Measurements from ENCODE around the gene SAMD14. TPM values are rescaled to one million over a fixed set of nuclear protein-coding genes. Genes with fewer than 3 reads are reported as not detected.

Gene SAMD14
- 2.2 and 3.4 TPM in 2 replicates for total RNA-seq (2022)
- percentile 24 among the genes with signal in this experiment for Bru-seq, nascent RNA
- BruChase-seq, experiment 1, labeled RNA remaining after a 2-hour chase = percentile 25 among the genes with signal in this experiment
- BruChase-seq, experiment 2, labeled RNA remaining after a 6-hour chase = percentile 30 among the genes with signal in this experiment
- long read RNA-seq, partial matches to known transcripts = 0 of 1 reads
- long read RNA-seq, other reads (novel, unspliced or antisense) = 1 of 1 reads

DNA sequence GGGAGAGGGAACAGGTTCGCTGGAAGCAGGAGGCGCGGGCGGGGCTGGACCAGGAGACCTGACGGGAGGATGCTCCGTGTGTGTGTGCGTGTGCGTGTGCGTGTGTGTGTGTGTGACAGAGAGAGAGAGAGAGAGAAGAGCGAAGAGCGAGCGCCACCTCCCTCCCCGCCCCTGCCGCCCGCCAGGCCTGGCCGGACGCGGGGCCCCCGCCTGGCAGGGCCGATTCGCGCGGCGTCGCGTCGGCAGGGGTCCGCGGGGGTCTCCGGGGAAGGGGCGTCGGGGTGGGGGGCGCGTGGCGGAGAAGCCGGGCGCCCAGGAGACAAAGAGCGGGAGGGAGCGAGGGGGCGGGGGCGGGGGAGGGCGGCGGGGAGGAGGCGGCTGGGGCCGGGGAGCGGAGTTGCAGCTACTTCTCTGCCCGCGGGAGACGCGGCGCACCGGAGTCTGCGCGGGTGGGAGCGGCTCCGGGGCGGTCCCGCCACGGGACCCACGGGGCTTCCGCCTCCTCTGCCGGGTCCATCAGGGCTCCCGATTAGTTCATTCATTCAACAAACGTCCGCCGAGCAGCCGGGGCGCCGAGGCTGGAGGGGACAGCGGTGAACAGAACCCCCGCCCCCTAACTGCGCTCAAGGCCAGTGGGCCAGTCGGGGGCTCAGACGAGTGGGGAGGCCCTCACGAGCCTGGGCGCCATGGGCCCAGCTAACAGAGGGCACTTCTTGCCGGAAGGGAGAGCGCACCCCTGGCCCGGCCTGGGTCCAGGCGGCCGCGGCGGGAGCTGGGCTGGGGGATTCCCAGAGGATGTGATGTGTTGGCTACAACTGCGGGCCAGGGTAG lies at the start of gene SAMD14:
SAMD14 (minus strand) TSS at position 433 of the 831 bp plus-strand sequence. CDS start 5,201 bp downstream, outside the sequence.
- ChIA-PET POLR2A (no interaction called here), CTCF (interaction anchor here (0.6 to 1.2 kb wide), 4 partner anchors 40 to 178 kb away, joined by 4 to 8 read pairs (median 5); no protein-coding TSS in a partner anchor)
- Mint-ChIP-seq H3K4me1 (ENCODE audit: low read depth, unreplicated experiment) (peaks cover 27% of the 10 kb centered on the region), H3K4me3 (ENCODE audit: unreplicated experiment) (peak within 1 kb of the TSS; percentile 79), H3K36me3 (ENCODE audit: insufficient read depth, unreplicated experiment) (peaks cover 27% of the 10 kb centered on the region), H3K27me3 (ENCODE audit: insufficient read depth, unreplicated experiment) (no peaks in the 10 kb centered on the region), H3K27ac (ENCODE audit: unreplicated experiment) (peak within 1 kb of the TSS; percentile 34), H3K9me3 (ENCODE audit: unreplicated experiment) (no peaks in the 10 kb centered on the region)
- Histone ChIP-seq H3K27me3 (replicated peaks; ENCODE audit: control insufficient read depth, insufficient read depth, low read length) (no peaks in the 10 kb centered on the region), H3K4me3 (ENCODE audit: low read depth, low read length) (peak within 1 kb of the TSS; percentile 50), H3K4me1 (peaks cover 27% of the 10 kb centered on the region), H3K9me3 (no peaks in the 10 kb centered on the region), H3K36me3 (ENCODE audit: control insufficient read depth, insufficient read depth, low read length) (no peaks in the 10 kb centered on the region)
- no TSS peak for BruUV-seq (replicated peaks)
- intact Hi-C loops (cut with micrococcal nuclease; ENCODE audit: unreplicated experiment) = loop anchor here (5.0 kb wide), 1 partner anchor 163 kb away; the partner anchor contains the start of gene DLX4
- peak; percentile 69 to 82 for DNase-seq
- no peak for TF ChIP-seq CTCF (IDR thresholded peaks at IDR 0.05; ENCODE audit: insufficient read depth in 1 of 2, low read depth in 1 of 2, low read length in 1 of 2, severe bottlenecking in 1 of 2, unreplicated experiment in 1 of 2)

DNA sequence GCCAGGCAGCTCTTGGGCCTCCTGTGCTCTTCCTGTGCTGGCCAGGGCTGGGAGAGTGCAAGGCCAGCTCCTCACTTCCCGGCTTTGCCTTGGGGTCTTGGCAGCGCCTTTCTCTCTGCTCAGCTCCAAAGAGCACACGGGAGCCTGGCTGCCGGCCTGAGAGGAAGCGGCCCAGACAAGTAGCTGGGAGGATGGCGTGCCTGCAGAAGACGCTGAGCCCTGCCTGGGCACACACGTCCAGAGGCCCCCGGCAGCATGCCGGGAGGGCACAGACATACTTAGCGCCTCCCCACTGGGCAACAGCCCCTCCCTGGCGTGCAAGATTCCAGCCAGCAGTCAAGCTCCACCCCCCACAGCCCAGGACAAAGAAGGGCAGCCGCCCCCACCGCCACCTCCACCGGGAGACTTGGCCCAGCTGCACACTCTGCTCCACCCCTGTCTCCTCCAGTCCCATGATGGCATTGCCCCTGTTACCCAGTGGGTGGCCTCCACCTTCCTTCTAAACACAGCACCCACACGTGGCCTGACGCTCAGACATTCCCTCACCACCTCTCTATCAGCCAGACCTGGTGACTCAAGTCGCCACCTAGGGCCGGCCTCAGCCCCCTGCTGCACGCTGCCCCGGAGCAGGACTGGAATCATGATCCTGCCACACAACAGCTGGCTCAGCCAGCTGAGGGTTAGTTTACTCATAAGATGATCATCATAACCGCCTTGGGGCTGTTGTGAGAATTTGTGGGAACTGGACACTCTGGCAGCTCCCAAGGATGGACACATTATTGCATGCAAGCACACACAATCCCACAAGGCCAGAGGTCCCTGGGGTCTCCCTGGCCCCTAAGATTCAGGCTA lies 48.2 kb upstream of the SAMD14 start:
- H3K9me3 ChIP-seq = no peaks in the 10 kb centered on the region
- Mint-ChIP-seq H3K4me1 (ENCODE audit: low read depth, unreplicated experiment) (peaks cover 20% of the 10 kb centered on the region), H3K27ac (ENCODE audit: unreplicated experiment) (peak overlapping the region; percentile 10), H3K4me3 (ENCODE audit: unreplicated experiment) (peak overlapping the region; percentile 36), H3K27me3 (ENCODE audit: insufficient read depth, unreplicated experiment) (no peaks in the 10 kb centered on the region), H3K36me3 (ENCODE audit: insufficient read depth, unreplicated experiment) (no peaks in the 10 kb centered on the region), H3K9me3 (ENCODE audit: unreplicated experiment) (no peaks in the 10 kb centered on the region)
- peak; percentile 90 to 91 for TF ChIP-seq CTCF (IDR thresholded peaks at IDR 0.05; ENCODE audit: insufficient read depth in 1 of 2, low read depth in 1 of 2, low read length in 1 of 2, severe bottlenecking in 1 of 2, unreplicated experiment in 1 of 2)
- ChIA-PET POLR2A (interaction anchor here (0.7 kb wide), 1 partner anchor 345 kb away, joined by 3 read pairs; no protein-coding TSS in a partner anchor), CTCF (interaction anchor here (0.6 to 3.8 kb wide), 16 partner anchors 8 to 317 kb away, joined by 3 to 34 read pairs (median 4); partner anchors contain the start of gene COL1A1)
- intact Hi-C loops (cut with micrococcal nuclease; ENCODE audit: unreplicated experiment) = no loop called here
- peak; percentile 85 for DNase-seq
- peaks cover 31% of the 10 kb centered on the region for H3K4me1 ChIP-seq
- no peak overlapping the region for H3K4me3 ChIP-seq (ENCODE audit: low read depth, low read length)
- H3K36me3 ChIP-seq (ENCODE audit: control insufficient read depth, insufficient read depth, low read length) = no peaks in the 10 kb centered on the region
- no peaks in the 10 kb centered on the region for H3K27me3 ChIP-seq (replicated peaks; ENCODE audit: control insufficient read depth, insufficient read depth, low read length)
- no TSS peak for BruUV-seq (replicated peaks)

Data from Caco-2 (cell line).